ENCODE data around the gene ANKK1. TPM values are rescaled to one million over a fixed set of nuclear protein-coding genes. Genes with fewer than 3 reads are reported as not detected.

ANKK1 gene
- total RNA-seq, 1 donor from 2014 or later, result 0.41 TPM

DNA sequence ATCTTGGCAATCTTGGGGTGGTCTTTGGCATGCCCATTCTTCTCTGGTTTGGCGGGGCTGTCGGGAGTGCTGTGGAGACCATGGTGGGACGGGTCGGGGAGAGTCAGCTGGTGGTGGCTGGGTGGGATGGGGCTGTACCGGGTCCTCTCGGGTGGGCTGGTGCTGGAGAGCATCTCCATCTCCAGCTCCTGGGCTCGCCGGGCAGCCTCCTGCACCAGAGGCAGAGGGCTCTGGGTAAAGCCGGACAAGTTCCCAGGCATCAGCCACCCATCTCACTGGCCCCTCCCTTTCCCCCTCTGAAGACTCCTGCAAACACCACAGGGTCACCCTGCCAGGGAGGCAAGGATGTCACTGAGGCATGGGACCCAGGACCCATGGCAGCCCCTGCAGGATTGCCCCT is 25.1 kb downstream of the ANKK1 start:
- no peak for DNase-seq (ENCODE audit: low spot score, unreplicated experiment)
- no peaks in the 10 kb centered on the region for H3K36me3 Mint-ChIP-seq (ENCODE audit: insufficient read depth)
- H3K27ac Mint-ChIP-seq, result no peak overlapping the region
- no peaks in the 10 kb centered on the region for H3K9me3 Mint-ChIP-seq (ENCODE audit: low read depth)
- H3K4me3 Mint-ChIP-seq (ENCODE audit: low read depth), result no peak overlapping the region
- TF ChIP-seq, protein P1, sequence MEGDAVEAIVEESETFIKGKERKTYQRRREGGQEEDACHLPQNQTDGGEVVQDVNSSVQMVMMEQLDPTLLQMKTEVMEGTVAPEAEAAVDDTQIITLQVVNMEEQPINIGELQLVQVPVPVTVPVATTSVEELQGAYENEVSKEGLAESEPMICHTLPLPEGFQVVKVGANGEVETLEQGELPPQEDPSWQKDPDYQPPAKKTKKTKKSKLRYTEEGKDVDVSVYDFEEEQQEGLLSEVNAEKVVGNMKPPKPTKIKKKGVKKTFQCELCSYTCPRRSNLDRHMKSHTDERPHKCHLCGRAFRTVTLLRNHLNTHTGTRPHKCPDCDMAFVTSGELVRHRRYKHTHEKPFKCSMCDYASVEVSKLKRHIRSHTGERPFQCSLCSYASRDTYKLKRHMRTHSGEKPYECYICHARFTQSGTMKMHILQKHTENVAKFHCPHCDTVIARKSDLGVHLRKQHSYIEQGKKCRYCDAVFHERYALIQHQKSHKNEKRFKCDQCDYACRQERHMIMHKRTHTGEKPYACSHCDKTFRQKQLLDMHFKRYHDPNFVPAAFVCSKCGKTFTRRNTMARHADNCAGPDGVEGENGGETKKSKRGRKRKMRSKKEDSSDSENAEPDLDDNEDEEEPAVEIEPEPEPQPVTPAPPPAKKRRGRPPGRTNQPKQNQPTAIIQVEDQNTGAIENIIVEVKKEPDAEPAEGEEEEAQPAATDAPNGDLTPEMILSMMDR (IDR thresholded peaks at IDR 0.05; ENCODE audit: unreplicated experiment), result no peak
- H3K4me1 Mint-ChIP-seq (ENCODE audit: low read depth), result no peaks in the 10 kb centered on the region
- peaks cover 2% of the 10 kb centered on the region for H3K27me3 Mint-ChIP-seq

DNA sequence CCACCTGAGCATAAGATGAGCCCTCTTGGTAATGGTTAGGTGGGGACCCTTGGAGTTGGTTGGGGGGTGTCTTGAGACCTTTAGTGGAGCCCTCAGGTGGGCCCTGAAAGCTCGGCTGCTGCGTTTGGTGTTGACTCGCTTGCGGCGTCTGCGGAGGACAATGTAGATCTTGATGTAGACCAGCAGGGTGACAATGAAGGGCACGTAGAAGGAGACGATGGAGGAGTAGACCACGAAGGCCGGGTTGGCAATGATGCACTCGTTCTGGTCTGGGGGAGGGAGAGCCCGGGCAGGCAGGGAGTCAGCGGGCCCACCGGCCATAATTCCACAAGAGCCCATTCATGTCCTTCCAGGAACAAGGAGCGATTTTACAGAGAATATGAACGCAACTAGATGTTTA is 27.8 kb downstream of the ANKK1 start:
- H3K36me3 Mint-ChIP-seq (ENCODE audit: insufficient read depth), result no peaks in the 10 kb centered on the region
- H3K4me3 Mint-ChIP-seq (ENCODE audit: low read depth), result no peak overlapping the region
- TF ChIP-seq, protein P1 (IDR thresholded peaks at IDR 0.05; ENCODE audit: unreplicated experiment), result no peak
- no peak overlapping the region for H3K27ac Mint-ChIP-seq
- H3K9me3 Mint-ChIP-seq (ENCODE audit: low read depth), result no peaks in the 10 kb centered on the region
- no peaks in the 10 kb centered on the region for H3K4me1 Mint-ChIP-seq (ENCODE audit: low read depth)
- no peak for DNase-seq (ENCODE audit: low spot score, unreplicated experiment)
- H3K27me3 Mint-ChIP-seq, result peaks cover 6% of the 10 kb centered on the region

DNA sequence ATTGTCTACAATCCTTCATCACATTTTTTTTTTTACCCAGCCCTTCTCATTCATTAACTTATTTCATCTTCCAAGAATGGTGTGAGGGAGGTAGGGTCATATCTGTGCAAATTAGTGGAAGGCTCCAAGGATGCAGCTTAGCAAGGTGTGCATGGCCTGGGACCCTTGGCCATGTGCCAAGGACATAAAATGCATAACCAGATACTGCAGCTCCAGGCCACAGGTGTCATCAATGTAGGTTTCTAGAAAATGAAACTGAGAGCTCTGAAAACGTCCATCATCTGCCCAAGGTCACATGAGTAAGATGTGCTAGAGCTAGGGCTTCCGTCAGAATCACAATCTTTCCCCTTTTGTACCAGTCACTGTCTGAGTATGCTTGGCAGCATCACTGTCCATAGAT is 29.8 kb downstream of the ANKK1 start:
- no peaks in the 10 kb centered on the region for H3K36me3 Mint-ChIP-seq (ENCODE audit: insufficient read depth)
- TF ChIP-seq, protein P1 (IDR thresholded peaks at IDR 0.05; ENCODE audit: unreplicated experiment), result no peak
- H3K27me3 Mint-ChIP-seq, result peaks cover 10% of the 10 kb centered on the region
- DNase-seq (ENCODE audit: low spot score, unreplicated experiment), result no peak
- H3K4me3 Mint-ChIP-seq (ENCODE audit: low read depth), result no peak overlapping the region
- no peaks in the 10 kb centered on the region for H3K4me1 Mint-ChIP-seq (ENCODE audit: low read depth)
- no peak overlapping the region for H3K27ac Mint-ChIP-seq
- no peaks in the 10 kb centered on the region for H3K9me3 Mint-ChIP-seq (ENCODE audit: low read depth)

DNA sequence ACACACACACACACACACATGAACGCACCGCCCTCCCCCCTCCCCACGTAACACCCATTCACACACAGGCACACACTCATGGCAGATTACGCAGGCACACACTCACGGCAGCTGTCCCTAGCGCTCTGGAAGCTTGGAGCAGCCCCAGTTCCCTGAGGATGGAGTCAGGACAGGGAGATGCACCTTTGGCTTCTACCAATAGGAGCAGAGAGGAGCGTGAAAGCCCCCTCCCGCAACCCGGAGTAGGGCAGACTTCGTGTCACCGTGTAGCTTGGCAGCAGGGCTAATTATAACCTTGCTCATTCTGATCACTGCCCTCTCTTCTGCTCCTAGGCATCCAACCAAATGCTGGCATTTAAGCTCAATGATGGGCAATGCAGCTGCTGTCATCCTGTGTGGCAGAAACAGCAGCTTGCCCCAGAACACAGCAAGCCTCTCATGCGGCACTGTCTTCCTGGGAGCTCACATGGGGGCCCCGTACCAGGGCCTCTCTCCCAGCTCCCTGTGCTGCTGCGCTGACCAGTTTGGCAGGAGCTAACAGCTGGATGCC is 31.9 kb downstream of the ANKK1 start:
- H3K27me3 Mint-ChIP-seq, result peaks cover 10% of the 10 kb centered on the region
- H3K9me3 Mint-ChIP-seq (ENCODE audit: low read depth), result no peaks in the 10 kb centered on the region
- DNase-seq (ENCODE audit: low spot score, unreplicated experiment), result no peak
- no peaks in the 10 kb centered on the region for H3K36me3 Mint-ChIP-seq (ENCODE audit: insufficient read depth)
- no peak overlapping the region for H3K4me3 Mint-ChIP-seq (ENCODE audit: low read depth)
- TF ChIP-seq, protein P1 (IDR thresholded peaks at IDR 0.05; ENCODE audit: unreplicated experiment), result no peak
- no peaks in the 10 kb centered on the region for H3K4me1 Mint-ChIP-seq (ENCODE audit: low read depth)
- no peak overlapping the region for H3K27ac Mint-ChIP-seq

DNA sequence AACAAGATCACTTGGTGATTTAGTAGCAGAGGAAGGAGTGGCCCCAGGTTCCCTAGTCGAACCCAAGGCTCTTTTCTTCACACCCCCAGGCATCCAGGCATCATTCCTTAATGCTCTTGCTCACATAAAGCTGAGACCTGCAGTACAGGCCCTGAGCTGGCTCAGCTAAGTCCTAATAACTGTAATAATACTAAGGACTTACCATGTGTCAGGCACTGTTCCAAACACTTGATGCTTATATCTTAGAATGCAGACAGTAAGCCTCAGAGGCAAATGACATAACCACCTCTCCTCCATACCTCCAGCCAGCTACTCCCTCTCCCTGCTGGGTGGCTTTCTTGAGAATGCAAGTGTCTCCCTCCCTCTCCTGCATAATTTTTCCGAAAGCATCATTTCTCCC is 33.2 kb downstream of the ANKK1 start:
- H3K9me3 Mint-ChIP-seq (ENCODE audit: low read depth), result no peaks in the 10 kb centered on the region
- peaks cover 10% of the 10 kb centered on the region for H3K27me3 Mint-ChIP-seq
- H3K4me1 Mint-ChIP-seq (ENCODE audit: low read depth), result no peaks in the 10 kb centered on the region

More for the DNA sequence above, 33.2 kb downstream of the ANKK1 start:
- Mint-ChIP-seq H3K36me3 (ENCODE audit: insufficient read depth) (no peaks in the 10 kb centered on the region), H3K27ac (no peak overlapping the region), H3K4me3 (ENCODE audit: low read depth) (no peak overlapping the region)
- TF ChIP-seq, protein P1 (IDR thresholded peaks at IDR 0.05; ENCODE audit: unreplicated experiment), result no peak
- no peak for DNase-seq (ENCODE audit: low spot score, unreplicated experiment)
